AG09319 (cell line): ENCODE data around the gene TMEM53.

Experiments used
- DNase-seq: peaks from one replicate; pipeline ENCODE4 v3.0.0-alpha.2; 2010; ENCODE audit warnings: low read depth; ENCODE audit errors: extremely low read depth
- CTCF ChIP-seq: IDR thresholded peaks from 2 replicates; pipeline ENCODE4 v1.5.1; 2011; ENCODE audit warnings: low read depth, mild to moderate bottlenecking, inconsistent platforms, low read length, moderate library complexity

TMEM53 gene

GRCh38 chr1:44674113-44675000, at the start of gene TMEM53, which contains the start of gene ARMH1:
TSS of gene TMEM53 (minus strand) at chr1:44674481. CDS start at chr1:44674391, 90 bp downstream.
TSS of gene ARMH1 (plus strand) at chr1:44674714. CDS start at chr1:44689698, 14,984 bp downstream.
- DNase-seq = peak; percentile 97
- peak; percentile 5 for TF ChIP-seq CTCF

GRCh38 chr1:44723496-44724295, 49.4 kb upstream of the TMEM53 start:
- TF ChIP-seq CTCF = no peak
- DNase-seq = no peak

- no peak for TF ChIP-seq CTCF
- DNase-seq = no peak
Measured at GRCh38 chr1:44723064-44723463, 48.8 kb upstream of the TMEM53 start.

GRCh38 chr1:44721485-44722361, 47.4 kb upstream of the TMEM53 start:
- no peak for TF ChIP-seq CTCF
- no peak for DNase-seq

GRCh38 chr1:44720281-44720680, 46.0 kb upstream of the TMEM53 start:
- no peak for DNase-seq
- no peak for TF ChIP-seq CTCF

- no peak for DNase-seq
- no peak for TF ChIP-seq CTCF
Measured at GRCh38 chr1:44719318-44719717, 45.0 kb upstream of the TMEM53 start.
